ENCODE results near the gene INS. TPM values are rescaled to one million over a fixed set of nuclear protein-coding genes. Genes with fewer than 3 reads are reported as not detected.

Gene INS
- total RNA-seq, 4 donors from 2014 or later: not detected

DNA sequence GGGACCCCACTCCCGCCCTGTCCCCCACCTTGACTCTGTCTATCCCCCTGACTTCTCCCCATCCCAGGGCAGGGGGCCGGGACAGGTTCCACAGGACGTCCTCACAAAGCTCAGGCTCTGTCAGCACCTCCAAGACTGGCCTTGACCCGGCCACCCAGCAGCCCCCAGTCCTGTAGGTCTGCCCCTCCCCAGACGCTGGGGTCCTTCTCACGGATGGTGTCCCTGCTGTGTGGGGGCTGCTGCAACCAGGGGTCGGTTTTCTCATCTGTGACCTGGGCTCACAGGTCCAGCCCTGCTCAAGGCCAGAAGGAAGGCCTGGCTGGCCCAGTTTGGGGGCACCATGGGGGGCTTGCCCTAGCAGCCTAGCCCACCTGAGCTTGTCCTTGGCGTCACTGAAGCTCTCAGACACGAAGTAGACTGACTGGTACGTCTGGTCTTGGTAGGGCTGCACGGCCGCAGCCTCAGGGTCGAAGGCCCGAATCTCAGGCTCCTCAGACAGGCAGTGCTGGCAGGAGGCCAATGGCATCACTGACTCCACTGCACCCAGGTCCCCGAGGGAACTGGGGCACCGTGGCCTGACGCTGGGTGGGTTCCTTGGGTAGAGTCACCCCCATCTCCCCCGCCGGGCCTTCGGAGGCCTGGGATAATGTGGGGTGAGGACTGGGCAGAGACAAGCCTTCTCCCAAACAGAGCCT lies 4.0 kb upstream of the INS start:
- H3K27me3 ChIP-seq: peaks cover 0 to 97% (median 3%) of the 10 kb centered on the region in 4 donors
- peaks cover 6 to 37% (median 8%) of the 10 kb centered on the region in 3 donors for H3K4me1 ChIP-seq
- DNase-seq: no peak
- no peak for TF ChIP-seq POLR2A (IDR thresholded peaks at IDR 0.05)
- TF ChIP-seq, protein P1, sequence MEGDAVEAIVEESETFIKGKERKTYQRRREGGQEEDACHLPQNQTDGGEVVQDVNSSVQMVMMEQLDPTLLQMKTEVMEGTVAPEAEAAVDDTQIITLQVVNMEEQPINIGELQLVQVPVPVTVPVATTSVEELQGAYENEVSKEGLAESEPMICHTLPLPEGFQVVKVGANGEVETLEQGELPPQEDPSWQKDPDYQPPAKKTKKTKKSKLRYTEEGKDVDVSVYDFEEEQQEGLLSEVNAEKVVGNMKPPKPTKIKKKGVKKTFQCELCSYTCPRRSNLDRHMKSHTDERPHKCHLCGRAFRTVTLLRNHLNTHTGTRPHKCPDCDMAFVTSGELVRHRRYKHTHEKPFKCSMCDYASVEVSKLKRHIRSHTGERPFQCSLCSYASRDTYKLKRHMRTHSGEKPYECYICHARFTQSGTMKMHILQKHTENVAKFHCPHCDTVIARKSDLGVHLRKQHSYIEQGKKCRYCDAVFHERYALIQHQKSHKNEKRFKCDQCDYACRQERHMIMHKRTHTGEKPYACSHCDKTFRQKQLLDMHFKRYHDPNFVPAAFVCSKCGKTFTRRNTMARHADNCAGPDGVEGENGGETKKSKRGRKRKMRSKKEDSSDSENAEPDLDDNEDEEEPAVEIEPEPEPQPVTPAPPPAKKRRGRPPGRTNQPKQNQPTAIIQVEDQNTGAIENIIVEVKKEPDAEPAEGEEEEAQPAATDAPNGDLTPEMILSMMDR (IDR thresholded peaks at IDR 0.05): no peak
- H3K27ac ChIP-seq: no peak overlapping the region
- H3K9me3 ChIP-seq: no peaks in the 10 kb centered on the region
- H3K4me3 ChIP-seq: no peak overlapping the region
- no peaks in the 10 kb centered on the region for H3K36me3 ChIP-seq
- intact Hi-C loops (cut with DNase I): no loop called here
- 20 to 30% methylated on average over 1 to 2 of the region's 20 CpGs for WGBS, 2 donors

DNA sequence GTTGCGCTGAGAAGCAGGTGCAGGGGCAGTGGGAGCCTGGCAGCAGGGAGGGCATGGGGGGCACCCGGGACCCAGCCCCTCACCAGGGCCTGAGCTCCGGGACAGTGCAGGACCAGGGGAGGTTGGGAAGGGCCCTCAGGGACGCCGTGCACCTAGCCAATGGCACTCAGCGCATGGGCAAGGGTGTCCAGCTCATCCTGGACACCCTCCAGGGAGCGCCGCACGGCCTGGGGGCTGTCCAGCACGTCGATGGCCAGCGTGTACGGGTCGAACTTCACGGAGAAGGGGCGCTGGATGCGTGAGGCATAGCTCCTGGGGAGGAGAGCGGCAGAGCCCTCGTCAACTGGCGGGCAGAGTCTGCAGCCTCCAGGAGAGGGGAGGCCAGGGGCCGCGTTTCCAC lies 3.1 kb upstream of the INS start:
- TF ChIP-seq, protein P1 (IDR thresholded peaks at IDR 0.05): no peak
- TF ChIP-seq POLR2A (IDR thresholded peaks at IDR 0.05): no peak
- WGBS, 2 donors: 39 to 76% methylated on average over 2 to 13 of the region's 22 CpGs
- Histone ChIP-seq H3K4me3 (no peak overlapping the region), H3K36me3 (no peaks in the 10 kb centered on the region), H3K27me3 (peaks cover 0 to 97% (median 0%) of the 10 kb centered on the region in 4 donors), H3K4me1 (peaks cover 6 to 32% (median 8%) of the 10 kb centered on the region in 3 donors), H3K27ac (no peak overlapping the region), H3K9me3 (no peaks in the 10 kb centered on the region)
- intact Hi-C loops (cut with DNase I): no loop called here
- no peak for DNase-seq

DNA sequence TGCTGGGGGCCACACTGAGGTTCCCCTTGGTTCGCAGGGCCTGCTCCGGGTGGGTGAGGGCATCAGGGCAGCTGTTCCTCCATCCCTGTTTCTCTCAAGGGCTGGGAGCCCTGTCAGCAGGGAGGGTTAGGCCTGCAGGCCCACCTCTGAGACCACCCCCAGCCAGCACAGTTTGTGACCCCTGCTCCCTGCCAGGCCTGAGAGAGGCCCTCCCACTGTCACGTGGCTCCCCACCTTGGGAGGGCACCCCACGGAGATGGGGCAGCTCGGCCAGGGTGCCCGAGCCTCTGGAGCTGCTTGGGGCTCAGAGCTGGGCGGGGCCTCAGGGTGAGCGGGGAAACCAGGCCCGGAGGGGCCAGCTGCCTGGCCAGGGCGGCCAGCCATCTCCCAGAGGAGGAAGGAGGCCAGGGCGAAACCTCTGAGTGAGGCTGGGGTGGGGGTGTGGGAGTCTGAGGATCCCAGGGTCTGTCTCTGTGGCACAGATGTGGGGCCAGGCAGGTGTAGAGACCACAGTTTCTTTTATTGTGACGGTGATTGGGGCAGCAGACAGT lies 2.5 kb upstream of the INS start:
- no peaks in the 10 kb centered on the region for H3K36me3 ChIP-seq
- peaks cover 6 to 26% (median 8%) of the 10 kb centered on the region in 3 donors for H3K4me1 ChIP-seq
- 80% methylated on average over 2 of the region's 12 CpGs; no CpG with 5 or more reads in 1 of the 2 donors for WGBS, 2 donors
- no peak for DNase-seq
- H3K27me3 ChIP-seq: peaks cover 0 to 97% (median 0%) of the 10 kb centered on the region in 4 donors
- no peak for TF ChIP-seq POLR2A (IDR thresholded peaks at IDR 0.05)
- TF ChIP-seq, protein P1 (IDR thresholded peaks at IDR 0.05): no peak
- no peaks in the 10 kb centered on the region for H3K9me3 ChIP-seq
- H3K4me3 ChIP-seq: no peak overlapping the region
- intact Hi-C loops (cut with DNase I): no loop called here
- no peak overlapping the region for H3K27ac ChIP-seq

DNA sequence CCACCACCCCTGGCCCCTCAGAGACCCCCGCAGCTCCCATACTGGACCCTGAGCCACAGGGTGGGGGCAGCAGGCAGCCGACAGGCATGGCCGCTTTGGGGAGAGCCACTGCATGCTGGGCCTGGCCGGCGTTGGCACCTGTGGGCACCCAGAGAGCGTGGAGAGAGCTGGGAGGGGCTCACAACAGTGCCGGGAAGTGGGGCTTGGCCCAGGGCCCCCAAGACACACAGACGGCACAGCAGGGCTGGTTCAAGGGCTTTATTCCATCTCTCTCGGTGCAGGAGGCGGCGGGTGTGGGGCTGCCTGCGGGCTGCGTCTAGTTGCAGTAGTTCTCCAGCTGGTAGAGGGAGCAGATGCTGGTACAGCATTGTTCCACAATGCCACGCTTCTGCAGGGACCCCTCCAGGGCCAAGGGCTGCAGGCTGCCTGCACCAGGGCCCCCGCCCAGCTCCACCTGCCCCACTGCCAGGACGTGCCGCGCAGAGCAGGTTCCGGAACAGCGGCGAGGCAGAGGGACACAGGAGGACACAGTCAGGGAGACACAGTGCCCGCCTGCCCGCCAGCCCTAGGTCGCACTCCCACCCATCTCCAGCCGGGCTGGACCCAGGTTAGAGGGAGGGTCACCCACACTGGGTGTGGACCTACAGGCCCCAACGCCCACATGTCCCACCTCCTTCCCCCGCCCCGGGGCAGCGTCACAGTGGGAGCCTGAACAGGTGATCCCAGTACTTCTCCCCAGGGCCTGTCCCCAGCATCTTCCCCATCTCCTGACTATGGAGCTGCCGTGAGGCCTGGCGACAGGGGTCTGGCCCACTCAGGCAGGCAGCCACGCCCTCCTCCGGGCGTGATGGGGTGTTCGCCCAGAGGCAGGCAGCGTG lies 1.2 kb downstream of the INS start:
- no peak overlapping the region for H3K27ac ChIP-seq
- TF ChIP-seq, protein P1 (IDR thresholded peaks at IDR 0.05): no peak
- no peak for TF ChIP-seq POLR2A (IDR thresholded peaks at IDR 0.05)
- no peaks in the 10 kb centered on the region for H3K36me3 ChIP-seq
- no peak for DNase-seq
- H3K4me1 ChIP-seq: peaks cover 0 to 5% (median 0%) of the 10 kb centered on the region in 3 donors
- no peak overlapping the region for H3K4me3 ChIP-seq
- intact Hi-C loops (cut with DNase I): loop anchor here (10.0 kb wide), 1 partner anchor 465 kb away; the partner anchor contains the start of gene KRTAP5-6
- H3K27me3 ChIP-seq: peaks cover 0 to 95% (median 0%) of the 10 kb centered on the region in 4 donors
- 42 to 58% methylated on average over 6 of the region's 36 CpGs for WGBS, 2 donors
- no peaks in the 10 kb centered on the region for H3K9me3 ChIP-seq

Data from esophagus squamous epithelium (tissue), 5 donors.